Brain microvascular endothelial cell (primary cell): ENCODE data around the gene SERINC2.
A peak's percentile ranks its signal among the peaks of the same experiment; 100 is the strongest.

Experiments used
- DNase-seq: peaks from one replicate; pipeline ENCODE4 v3.0.0-alpha.2; 2020
- H3K27ac ChIP-seq: fragments of 250-450 bp; sonication (Bioruptor Pico); 2 replicates; pipeline ENCODE4 v1.5.1; 2020; ENCODE audit warnings: mild to moderate bottlenecking, moderate library complexity
- H3K27me3 ChIP-seq: fragments of 250-450 bp; sonication (Bioruptor Pico); replicated peaks from 2 replicates; pipeline ENCODE4 v1.5.1; 2020; ENCODE audit warnings: mild to moderate bottlenecking
- H3K36me3 ChIP-seq: fragments of 250-450 bp; sonication (Bioruptor Pico); replicated peaks from 2 replicates; pipeline ENCODE4 v1.5.1; 2020; ENCODE audit warnings: mild to moderate bottlenecking
- H3K4me3 ChIP-seq: 2 replicates; pipeline ENCODE4 v1.5.1; 2011; ENCODE audit warnings: low read depth, mild to moderate bottlenecking, control low read depth, low read length, moderate library complexity
- in situ Hi-C: cut with HindIII; loops from 2 replicates; pipeline ENCODE4 v1.10.0; 2017; ENCODE audit warnings: low sequenced_read_pairs, low pct_ligation_motif_present
- TF ChIP-seq, protein P1 (sequence below): IDR thresholded peaks from 2 replicates; pipeline ENCODE4 v1.5.1; 2011; ENCODE audit warnings: low read depth, mild to moderate bottlenecking, moderate library complexity, low read length, control low read depth, inconsistent platforms; ENCODE audit errors: missing control alignments

The SERINC2 gene

GRCh38 chr1:31390071-31390470 lies 22.9 kb upstream of the SERINC2 start:
- no peak for DNase-seq
- H3K27ac ChIP-seq = no peak overlapping the region

GRCh38 chr1:31393463-31393862 lies 19.6 kb upstream of the SERINC2 start:
- H3K4me3 ChIP-seq = no peak overlapping the region
- in situ Hi-C loops = no loop called here
- DNase-seq = no peak
- H3K27me3 ChIP-seq = no peaks in the 10 kb centered on the region
- TF ChIP-seq, protein P1, sequence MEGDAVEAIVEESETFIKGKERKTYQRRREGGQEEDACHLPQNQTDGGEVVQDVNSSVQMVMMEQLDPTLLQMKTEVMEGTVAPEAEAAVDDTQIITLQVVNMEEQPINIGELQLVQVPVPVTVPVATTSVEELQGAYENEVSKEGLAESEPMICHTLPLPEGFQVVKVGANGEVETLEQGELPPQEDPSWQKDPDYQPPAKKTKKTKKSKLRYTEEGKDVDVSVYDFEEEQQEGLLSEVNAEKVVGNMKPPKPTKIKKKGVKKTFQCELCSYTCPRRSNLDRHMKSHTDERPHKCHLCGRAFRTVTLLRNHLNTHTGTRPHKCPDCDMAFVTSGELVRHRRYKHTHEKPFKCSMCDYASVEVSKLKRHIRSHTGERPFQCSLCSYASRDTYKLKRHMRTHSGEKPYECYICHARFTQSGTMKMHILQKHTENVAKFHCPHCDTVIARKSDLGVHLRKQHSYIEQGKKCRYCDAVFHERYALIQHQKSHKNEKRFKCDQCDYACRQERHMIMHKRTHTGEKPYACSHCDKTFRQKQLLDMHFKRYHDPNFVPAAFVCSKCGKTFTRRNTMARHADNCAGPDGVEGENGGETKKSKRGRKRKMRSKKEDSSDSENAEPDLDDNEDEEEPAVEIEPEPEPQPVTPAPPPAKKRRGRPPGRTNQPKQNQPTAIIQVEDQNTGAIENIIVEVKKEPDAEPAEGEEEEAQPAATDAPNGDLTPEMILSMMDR = no peak
- no peaks in the 10 kb centered on the region for H3K36me3 ChIP-seq
- H3K27ac ChIP-seq = no peak overlapping the region

More at GRCh38 chr1:31390071-31390470, 22.9 kb upstream of the SERINC2 start:
- H3K27me3 ChIP-seq = no peaks in the 10 kb centered on the region
- H3K4me3 ChIP-seq = no peak overlapping the region
- no peaks in the 10 kb centered on the region for H3K36me3 ChIP-seq
- TF ChIP-seq, protein P1 = no peak
- in situ Hi-C loops = no loop called here

DNA sequence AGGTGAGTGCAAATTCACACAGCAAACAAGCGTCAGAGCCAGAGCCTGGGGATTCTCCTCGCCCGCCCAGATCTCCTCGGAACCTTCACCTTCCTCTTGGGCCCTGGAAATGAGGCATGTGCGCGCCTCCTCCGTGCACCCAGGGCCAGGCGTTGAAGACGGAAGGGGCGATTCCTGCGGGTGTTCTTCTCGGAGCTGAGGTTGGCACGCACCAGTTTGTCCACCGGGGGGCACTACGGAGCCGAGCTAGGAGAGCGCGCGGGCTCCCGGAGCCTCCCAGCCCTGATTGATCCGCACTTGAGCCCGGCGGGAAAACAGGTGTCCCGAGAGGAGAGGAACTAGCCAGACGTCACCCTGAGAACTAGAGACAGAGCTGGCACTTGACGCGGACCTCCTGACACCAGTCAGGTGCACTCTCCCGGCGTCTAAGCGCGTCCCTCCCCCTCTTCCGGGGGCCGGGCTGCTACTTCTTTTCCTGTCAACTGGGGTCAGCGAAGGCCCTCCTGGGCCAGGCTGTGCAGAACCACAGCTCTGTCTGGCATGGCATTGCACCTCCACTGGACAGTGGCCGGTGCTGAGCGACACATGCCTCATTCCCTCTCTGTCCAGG lies 18.3 kb upstream of the SERINC2 start:
- peak; percentile 67 for DNase-seq
- TF ChIP-seq, protein P1 = peak; percentile 95
- no peaks in the 10 kb centered on the region for H3K36me3 ChIP-seq
- in situ Hi-C loops = no loop called here
- peak overlapping the region; percentile 27 for H3K4me3 ChIP-seq
- H3K27ac ChIP-seq = no peak overlapping the region
- no peaks in the 10 kb centered on the region for H3K27me3 ChIP-seq

DNA sequence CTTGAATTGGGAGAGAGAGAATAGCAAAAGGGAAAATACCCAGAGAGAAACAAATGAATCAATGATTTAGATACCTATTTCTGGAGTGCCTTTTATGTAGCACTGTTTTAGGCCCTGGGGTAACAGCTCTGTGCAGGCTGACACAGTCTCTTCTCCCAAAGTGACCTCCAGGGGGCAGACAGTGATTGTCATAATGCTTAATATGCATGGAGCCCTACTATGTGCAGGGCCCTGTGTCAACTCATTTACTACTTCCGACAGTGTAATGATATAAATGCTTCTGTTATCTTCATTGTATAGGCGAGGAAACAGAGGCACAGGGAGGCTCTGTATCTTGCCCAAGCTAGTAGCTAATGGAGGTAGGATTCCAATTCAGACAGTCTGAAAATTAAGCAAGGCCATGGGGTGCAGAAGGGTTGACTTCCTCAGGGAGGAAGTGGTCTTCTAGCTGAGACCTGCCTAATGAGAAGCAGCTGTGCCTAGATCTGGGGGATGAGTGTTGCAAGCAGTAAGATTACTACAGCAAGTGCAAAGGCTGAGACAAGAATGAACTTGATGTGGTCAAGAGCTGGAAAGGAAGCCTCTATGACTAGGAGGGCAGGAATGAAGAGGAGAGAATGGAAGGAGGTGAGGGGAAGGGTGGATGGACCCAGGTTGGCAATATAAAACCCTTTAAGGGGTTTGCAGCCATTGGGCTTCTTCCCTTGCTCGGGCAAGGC lies 16.2 kb upstream of the SERINC2 start:
- TF ChIP-seq, protein P1 = peak; percentile 58
- Histone ChIP-seq H3K36me3 (no peaks in the 10 kb centered on the region), H3K4me3 (no peak overlapping the region), H3K27me3 (no peaks in the 10 kb centered on the region), H3K27ac (no peak overlapping the region)
- in situ Hi-C loops = no loop called here
- peak; percentile 16 for DNase-seq

DNA sequence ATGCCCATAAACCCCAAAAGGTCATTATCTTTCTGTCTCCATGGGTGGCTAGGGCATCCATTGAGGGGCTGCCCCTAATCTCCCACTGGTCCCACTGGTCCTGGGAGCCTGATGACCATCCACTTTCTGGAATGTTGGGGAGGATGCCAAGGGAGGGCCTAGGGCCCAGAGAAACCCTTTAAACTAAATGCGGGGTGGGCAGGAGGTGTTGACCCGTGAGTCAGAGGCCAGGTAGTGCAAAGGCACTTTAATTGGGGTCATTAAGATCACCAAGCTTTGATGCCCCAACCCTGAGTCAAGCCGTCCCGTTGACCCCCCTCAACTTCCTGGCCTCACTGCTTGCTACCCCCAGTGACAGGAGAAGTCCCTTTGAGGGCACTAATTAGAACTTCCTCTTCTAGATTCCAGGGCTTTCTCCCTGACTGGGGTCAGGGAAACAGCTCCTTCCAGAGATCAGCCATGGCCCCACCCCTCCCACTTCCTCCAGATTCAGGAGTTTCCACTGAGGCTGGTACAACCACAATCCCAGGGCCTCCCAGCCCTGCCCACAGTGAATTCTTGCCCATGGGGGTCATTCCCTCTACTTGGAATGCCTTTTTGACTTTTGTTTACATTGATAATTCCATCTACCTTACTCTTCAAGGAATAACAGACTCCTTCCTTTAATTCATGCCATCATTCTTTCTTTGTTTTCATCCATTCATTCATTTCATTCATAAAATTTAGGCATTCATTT lies 15.5 kb upstream of the SERINC2 start:
- no peak for DNase-seq
- no peaks in the 10 kb centered on the region for H3K27me3 ChIP-seq
- TF ChIP-seq, protein P1 = no peak
- H3K27ac ChIP-seq = no peak overlapping the region
- H3K36me3 ChIP-seq = no peaks in the 10 kb centered on the region
- in situ Hi-C loops = no loop called here
- H3K4me3 ChIP-seq = no peak overlapping the region
